ENCODE measurements around the gene SDCCAG8. TPM values are rescaled to one million over a fixed set of nuclear protein-coding genes. Genes with fewer than 3 reads are reported as not detected.

SDCCAG8 gene
- total RNA-seq, 2 donors from 2014 or later: 49.0 to 56.4 TPM

GRCh38 chr1:243449373-243449772 is 193.5 kb downstream of the SDCCAG8 start:
- ATAC-seq (no peak), DNase-seq (no peak)
- intact Hi-C loops (cut with DNase I): no loop called here
- no peak for TF ChIP-seq CTCF (IDR thresholded peaks at IDR 0.05)
- TF ChIP-seq POLR2A (IDR thresholded peaks at IDR 0.05): no peak
- Histone ChIP-seq H3K4me1 (no peaks in the 10 kb centered on the region), H3K36me3 (replicated peaks in 1 of 2; ENCODE audit: insufficient read depth in 1 of 2, low read depth in 2 of 2) (no peaks in the 10 kb centered on the region), H3K9me3 (no peaks in the 10 kb centered on the region), H3K27ac (no peak overlapping the region), H3K4me3 (no peak overlapping the region), H3K27me3 (no peaks in the 10 kb centered on the region)
- WGBS, 2 donors: 81 to 94% methylated on average over 6 of the region's 6 CpGs

GRCh38 chr1:243452092-243452491 is 196.3 kb downstream of the SDCCAG8 start:
- ATAC-seq (no peak), DNase-seq (no peak)
- Histone ChIP-seq H3K27ac (no peak overlapping the region), H3K4me1 (no peaks in the 10 kb centered on the region), H3K9me3 (no peaks in the 10 kb centered on the region), H3K27me3 (no peaks in the 10 kb centered on the region), H3K36me3 (replicated peaks in 1 of 2; ENCODE audit: insufficient read depth in 1 of 2, low read depth in 2 of 2) (no peaks in the 10 kb centered on the region), H3K4me3 (no peak overlapping the region)
- intact Hi-C loops (cut with DNase I): no loop called here
- TF ChIP-seq POLR2A (IDR thresholded peaks at IDR 0.05): no peak
- no peak for TF ChIP-seq CTCF (IDR thresholded peaks at IDR 0.05)
- WGBS, 2 donors: 80 to 87% methylated on average over 2 of the region's 2 CpGs

GRCh38 chr1:243454328-243454997 is 198.6 kb downstream of the SDCCAG8 start:
- Histone ChIP-seq H3K4me1 (no peaks in the 10 kb centered on the region), H3K27ac (no peak overlapping the region), H3K4me3 (no peak overlapping the region), H3K36me3 (replicated peaks in 1 of 2; ENCODE audit: insufficient read depth in 1 of 2, low read depth in 2 of 2) (no peaks in the 10 kb centered on the region), H3K9me3 (no peaks in the 10 kb centered on the region), H3K27me3 (no peaks in the 10 kb centered on the region)
- intact Hi-C loops (cut with DNase I): no loop called here
- no peak for ATAC-seq
- TF ChIP-seq CTCF (IDR thresholded peaks at IDR 0.05) (no peak), POLR2A (IDR thresholded peaks at IDR 0.05) (no peak)
- no peak for DNase-seq
- WGBS, 2 donors: 80 to 89% methylated on average over 17 of the region's 17 CpGs

GRCh38 chr1:243455760-243456651 is 200.2 kb downstream of the SDCCAG8 start:
- intact Hi-C loops (cut with DNase I): no loop called here
- WGBS, 2 donors: 80 to 84% methylated on average over 11 of the region's 11 CpGs
- TF ChIP-seq POLR2A (IDR thresholded peaks at IDR 0.05) (no peak), CTCF (IDR thresholded peaks at IDR 0.05) (no peak)

More at GRCh38 chr1:243455760-243456651, 200.2 kb downstream of the SDCCAG8 start:
- Histone ChIP-seq H3K4me3 (no peak overlapping the region), H3K9me3 (no peaks in the 10 kb centered on the region), H3K27ac (no peak overlapping the region), H3K4me1 (no peaks in the 10 kb centered on the region), H3K27me3 (no peaks in the 10 kb centered on the region), H3K36me3 (replicated peaks in 1 of 2; ENCODE audit: insufficient read depth in 1 of 2, low read depth in 2 of 2) (no peaks in the 10 kb centered on the region)
- DNase-seq (no peak), ATAC-seq (no peak)

Measured in body of pancreas (tissue), 4 donors.